Neuron (in vitro differentiated cells): ENCODE measurements around the gene SH3PXD2A.
"Not testable (repeated sequence)": the region's sequence is repeated elsewhere in the genome, so short reads cannot be mapped to it uniquely, and the experiment has no call there.

Experiments used
- H2AFZ ChIP-seq: one replicate; pipeline ENCODE4 v1.6.1; 2013; ENCODE audit warnings: low read depth, mild to moderate bottlenecking, inconsistent platforms, low read length, moderate library complexity
- H3K27me3 ChIP-seq: one replicate; pipeline ENCODE4 v1.6.1; 2013; ENCODE audit warnings: low read length; ENCODE audit not compliant: insufficient read depth
- H3K36me3 ChIP-seq: one replicate; pipeline ENCODE4 v1.6.1; 2013; ENCODE audit warnings: low read length; ENCODE audit not compliant: insufficient read depth
- H3K4me1 ChIP-seq: one replicate; pipeline ENCODE4 v1.6.1; 2013; ENCODE audit warnings: low read length; ENCODE audit not compliant: insufficient read depth
- H3K4me3 ChIP-seq: 2 replicates; pipeline ENCODE4 v1.5.1; 2013; ENCODE audit warnings: mild to moderate bottlenecking, low read length, moderate library complexity
- H3K9me3 ChIP-seq: one replicate; pipeline ENCODE4 v1.6.1; 2013; ENCODE audit warnings: low read length

The SH3PXD2A gene

DNA sequence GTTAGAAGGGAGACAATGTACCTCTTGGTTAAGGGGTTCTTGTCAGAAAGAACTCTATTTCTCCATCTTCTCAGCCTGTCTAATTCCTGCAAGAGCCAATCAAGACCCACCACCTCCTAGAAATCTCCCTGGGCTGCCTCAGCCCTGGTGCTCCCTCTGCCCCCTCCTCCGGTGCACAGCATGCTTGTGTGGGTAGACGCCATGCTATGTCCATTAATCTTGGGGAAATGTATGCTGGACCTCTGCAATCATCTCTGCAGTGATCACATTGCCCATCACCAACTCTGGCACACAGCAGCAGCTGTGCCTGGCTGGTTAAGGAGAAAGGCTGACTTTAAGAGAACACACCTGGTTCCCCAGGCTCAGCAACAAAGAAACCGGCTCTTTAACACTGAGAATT lies 37.3 kb downstream of the SH3PXD2A start:
- no peaks in the 10 kb centered on the region for H3K27me3 ChIP-seq
- no peaks in the 10 kb centered on the region for H3K36me3 ChIP-seq
- no peak overlapping the region for H2AFZ ChIP-seq
- H3K9me3 ChIP-seq = no peaks in the 10 kb centered on the region
- H3K4me1 ChIP-seq = no peaks in the 10 kb centered on the region
- H3K4me3 ChIP-seq = no peak overlapping the region

DNA sequence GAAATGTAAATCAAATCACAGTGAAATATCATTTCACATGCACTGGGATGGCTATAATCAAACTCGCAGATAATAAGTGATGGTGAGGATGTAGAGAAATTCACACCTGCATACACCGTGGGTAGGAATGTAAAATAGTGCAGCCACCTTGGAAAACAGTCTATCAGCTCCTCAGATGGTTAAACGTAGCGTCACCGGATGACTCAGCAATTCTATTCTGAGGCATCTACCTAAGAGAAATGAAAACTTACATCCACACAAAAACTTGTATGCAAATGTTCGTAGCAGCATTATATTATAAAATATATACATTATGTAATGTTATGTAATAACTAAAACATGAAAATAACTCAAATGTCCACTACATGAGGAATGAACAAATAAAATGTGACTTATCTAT lies 38.9 kb downstream of the SH3PXD2A start:
- Histone ChIP-seq H2AFZ (no peak overlapping the region), H3K4me3 (no peak overlapping the region), H3K27me3 (no peaks in the 10 kb centered on the region), H3K36me3 (no peaks in the 10 kb centered on the region), H3K9me3 (no peaks in the 10 kb centered on the region), H3K4me1 (peaks cover 11% of the 10 kb centered on the region)

DNA sequence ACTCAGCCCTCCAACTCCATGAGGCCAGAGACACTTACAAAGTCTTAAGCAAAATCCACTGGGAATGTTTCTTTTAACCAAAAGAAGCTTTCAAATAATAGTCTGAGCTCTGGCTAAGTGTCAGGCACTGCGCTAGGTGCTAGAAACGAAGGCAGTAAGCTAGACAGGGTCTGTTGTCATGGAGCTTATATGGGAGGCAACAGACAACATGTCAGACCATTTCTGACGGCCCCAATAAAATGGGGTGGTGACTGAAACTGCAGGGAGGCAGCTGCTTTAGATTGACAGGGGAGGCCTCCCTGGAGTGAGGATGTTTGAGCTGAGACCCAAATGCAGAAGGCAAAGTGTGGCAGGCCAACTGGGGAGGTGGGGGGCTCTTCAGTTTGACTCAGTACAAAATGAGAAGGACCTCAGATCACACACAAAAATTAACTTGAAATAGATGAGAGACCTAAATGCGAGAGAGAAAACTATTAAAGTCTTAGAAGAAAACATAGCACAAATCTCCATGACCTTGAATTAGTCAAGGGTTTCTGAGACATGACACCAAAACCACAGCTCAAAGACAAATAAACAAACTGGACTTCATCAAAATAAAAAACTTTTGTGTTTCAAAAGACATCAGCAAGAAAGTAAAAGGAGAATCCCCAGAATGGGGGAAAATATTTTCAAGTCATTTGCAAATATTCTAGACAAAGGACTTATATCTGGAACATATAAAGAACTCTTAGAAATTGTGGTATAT lies 40.6 kb downstream of the SH3PXD2A start:
- Histone ChIP-seq H3K4me3 (no peak overlapping the region), H3K9me3 (no peaks in the 10 kb centered on the region), H3K4me1 (peaks cover 21% of the 10 kb centered on the region), H2AFZ (no peak overlapping the region), H3K36me3 (no peaks in the 10 kb centered on the region), H3K27me3 (no peaks in the 10 kb centered on the region)

DNA sequence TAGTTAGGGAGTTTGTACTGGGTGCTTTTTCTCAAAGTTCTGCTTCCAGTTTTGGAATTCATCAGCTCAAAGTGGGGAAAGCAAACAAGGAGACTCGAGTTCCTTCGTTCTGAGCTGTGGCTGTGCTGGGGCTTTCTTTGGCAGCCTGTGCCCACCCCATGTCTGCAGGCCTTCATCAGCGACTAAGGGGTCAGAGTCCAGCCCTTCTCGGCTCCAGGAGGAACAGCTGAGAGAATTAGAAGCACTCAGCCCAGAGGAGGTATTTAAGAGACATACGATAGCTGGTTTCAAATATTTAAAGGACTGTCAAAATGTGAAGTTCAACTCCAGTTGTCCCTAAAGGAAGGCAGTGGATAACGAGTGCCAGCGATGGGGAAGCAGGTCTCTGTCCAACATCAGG lies 41.3 kb downstream of the SH3PXD2A start:
- Histone ChIP-seq H3K9me3 (no peaks in the 10 kb centered on the region), H3K27me3 (no peaks in the 10 kb centered on the region), H3K4me1 (peaks cover 21% of the 10 kb centered on the region), H3K36me3 (no peaks in the 10 kb centered on the region), H3K4me3 (no peak overlapping the region), H2AFZ (no peak overlapping the region)

DNA sequence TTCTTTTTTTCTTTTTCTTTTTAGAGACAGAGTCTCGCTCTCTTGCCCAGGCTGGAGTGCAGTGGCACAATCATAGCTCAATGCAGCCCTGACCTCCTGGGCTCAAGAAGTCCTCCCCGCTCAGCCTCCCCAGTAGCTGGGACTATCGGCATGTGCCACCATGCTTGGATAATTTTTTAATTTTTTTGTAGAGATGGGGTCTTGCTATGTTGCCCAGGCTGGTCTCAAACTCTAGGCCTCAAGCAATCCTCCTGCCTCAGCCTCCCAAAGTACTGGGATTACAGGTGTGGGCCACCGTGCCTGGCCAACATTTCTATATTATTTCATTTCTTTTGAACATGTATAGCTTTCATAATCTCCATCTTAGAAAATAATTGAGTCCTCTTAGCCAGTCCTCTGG lies 42.1 kb downstream of the SH3PXD2A start:
- H2AFZ ChIP-seq, H3K4me3 ChIP-seq, H3K27me3 ChIP-seq, H3K36me3 ChIP-seq, H3K9me3 ChIP-seq: not testable (repeated sequence)
- peaks cover 21% of the 10 kb centered on the region for H3K4me1 ChIP-seq

DNA sequence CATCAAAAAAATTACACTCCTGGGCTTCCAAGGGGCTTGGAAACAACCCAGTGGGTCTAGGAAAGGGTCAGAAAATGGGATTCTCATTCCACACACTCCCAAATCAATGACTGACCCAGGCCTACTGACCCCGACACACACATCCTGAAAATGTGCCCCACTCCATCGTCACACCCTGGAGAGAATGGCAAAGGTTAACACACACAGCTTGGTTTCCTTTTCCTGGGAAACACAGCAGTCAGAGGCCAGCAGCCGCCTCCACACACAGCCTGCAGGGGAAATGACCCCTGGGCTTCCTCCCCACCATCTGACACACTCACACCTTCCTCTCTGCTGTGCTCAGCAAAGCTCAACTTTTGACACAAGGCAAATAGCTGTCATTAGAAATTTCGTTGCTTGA lies 42.9 kb downstream of the SH3PXD2A start:
- Histone ChIP-seq H3K4me1 (peaks cover 21% of the 10 kb centered on the region), H3K4me3 (no peak overlapping the region), H2AFZ (no peak overlapping the region), H3K36me3 (no peaks in the 10 kb centered on the region), H3K27me3 (no peaks in the 10 kb centered on the region), H3K9me3 (no peaks in the 10 kb centered on the region)

DNA sequence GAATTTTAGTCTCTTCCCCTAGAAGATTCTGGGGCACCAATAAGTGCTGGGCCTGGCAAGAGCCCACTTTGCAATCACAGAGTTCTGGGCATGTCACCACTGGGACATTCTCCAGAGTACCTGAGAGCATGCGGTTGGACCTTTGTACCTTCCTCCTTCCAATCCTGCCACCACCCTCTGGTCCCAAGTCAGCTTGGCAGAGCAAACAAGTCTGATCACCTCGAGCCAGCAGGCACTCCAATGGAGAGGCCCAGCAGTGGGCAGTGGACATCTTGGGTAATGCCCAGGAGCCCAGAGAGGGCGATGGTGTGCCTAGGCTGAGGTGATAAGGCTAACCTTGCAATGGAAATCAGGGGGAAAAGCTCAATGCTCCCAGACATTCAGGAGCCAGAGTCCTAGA lies 43.4 kb downstream of the SH3PXD2A start:
- Histone ChIP-seq H3K9me3 (no peaks in the 10 kb centered on the region), H3K4me3 (no peak overlapping the region), H3K27me3 (no peaks in the 10 kb centered on the region), H2AFZ (no peak overlapping the region), H3K36me3 (no peaks in the 10 kb centered on the region), H3K4me1 (peaks cover 21% of the 10 kb centered on the region)

DNA sequence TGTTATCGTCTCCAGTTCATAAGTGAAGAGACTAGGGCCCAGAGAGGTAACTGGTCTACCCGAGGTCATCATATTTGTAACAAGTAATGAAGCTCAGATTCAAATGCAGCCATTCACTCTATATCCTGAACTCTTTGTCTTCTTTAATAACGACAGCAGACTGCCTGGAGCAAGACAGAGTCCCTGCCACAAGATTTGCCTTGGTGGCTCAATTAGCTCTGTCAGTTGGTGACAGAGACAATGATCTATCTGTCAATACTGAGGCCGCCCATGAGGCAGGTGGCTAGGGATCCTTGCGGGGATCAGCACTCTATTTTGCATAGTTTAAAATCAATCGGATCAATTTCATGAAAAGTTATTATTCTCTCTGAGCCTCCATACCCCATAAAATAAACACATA lies 43.9 kb downstream of the SH3PXD2A start:
- Histone ChIP-seq H3K27me3 (no peaks in the 10 kb centered on the region), H3K9me3 (no peaks in the 10 kb centered on the region), H3K4me1 (peaks cover 21% of the 10 kb centered on the region), H3K36me3 (no peaks in the 10 kb centered on the region), H2AFZ (no peak overlapping the region), H3K4me3 (no peak overlapping the region)

DNA sequence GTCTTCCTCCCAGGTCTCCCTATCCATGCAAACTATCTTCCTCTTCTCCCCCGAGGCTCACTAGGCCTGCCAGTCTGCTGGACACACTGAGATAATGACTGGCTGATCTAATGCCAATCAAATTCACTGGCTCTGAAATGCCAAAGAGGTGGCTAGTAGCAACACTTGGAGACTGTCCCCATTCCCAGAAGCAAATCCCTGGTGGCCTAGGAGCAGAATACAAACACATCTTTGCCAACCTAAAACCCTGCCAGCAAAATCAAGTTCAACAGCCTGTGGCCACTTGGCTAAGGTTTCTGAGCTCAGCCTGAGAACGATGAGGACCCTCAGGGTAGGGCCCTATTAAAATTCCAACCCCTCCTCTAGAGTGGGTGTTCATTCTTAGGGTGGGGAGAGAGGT lies 46.6 kb downstream of the SH3PXD2A start:
- peaks cover 21% of the 10 kb centered on the region for H3K4me1 ChIP-seq
- no peaks in the 10 kb centered on the region for H3K27me3 ChIP-seq
- no peaks in the 10 kb centered on the region for H3K36me3 ChIP-seq

DNA sequence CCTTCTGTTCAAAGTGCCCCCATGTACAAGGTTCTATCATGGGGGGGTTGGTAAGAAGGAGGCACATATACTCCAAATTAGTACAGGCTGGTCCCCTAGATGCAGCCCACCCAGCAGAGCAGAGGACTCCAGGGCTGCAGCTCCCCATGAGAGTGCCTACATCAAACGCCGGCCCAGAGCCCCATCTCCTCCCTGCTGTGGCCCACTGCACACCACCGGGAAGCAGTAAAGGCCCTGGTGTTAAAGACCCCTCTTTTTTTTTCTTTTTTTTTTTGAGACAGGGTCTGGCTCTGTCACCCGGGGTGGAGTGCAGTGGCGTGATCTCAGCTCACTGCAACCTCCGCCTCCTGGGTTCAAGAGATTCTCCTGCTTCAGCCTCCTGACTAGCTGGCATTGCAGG lies 47.4 kb downstream of the SH3PXD2A start:
- Histone ChIP-seq H3K4me3 (no peak overlapping the region), H3K9me3 (no peaks in the 10 kb centered on the region), H2AFZ (no peak overlapping the region), H3K4me1 (peaks cover 21% of the 10 kb centered on the region), H3K36me3 (no peaks in the 10 kb centered on the region), H3K27me3 (no peaks in the 10 kb centered on the region)

More for the DNA sequence above, 46.6 kb downstream of the SH3PXD2A start:
- Histone ChIP-seq H3K4me3 (no peak overlapping the region), H2AFZ (no peak overlapping the region), H3K9me3 (no peaks in the 10 kb centered on the region)

DNA sequence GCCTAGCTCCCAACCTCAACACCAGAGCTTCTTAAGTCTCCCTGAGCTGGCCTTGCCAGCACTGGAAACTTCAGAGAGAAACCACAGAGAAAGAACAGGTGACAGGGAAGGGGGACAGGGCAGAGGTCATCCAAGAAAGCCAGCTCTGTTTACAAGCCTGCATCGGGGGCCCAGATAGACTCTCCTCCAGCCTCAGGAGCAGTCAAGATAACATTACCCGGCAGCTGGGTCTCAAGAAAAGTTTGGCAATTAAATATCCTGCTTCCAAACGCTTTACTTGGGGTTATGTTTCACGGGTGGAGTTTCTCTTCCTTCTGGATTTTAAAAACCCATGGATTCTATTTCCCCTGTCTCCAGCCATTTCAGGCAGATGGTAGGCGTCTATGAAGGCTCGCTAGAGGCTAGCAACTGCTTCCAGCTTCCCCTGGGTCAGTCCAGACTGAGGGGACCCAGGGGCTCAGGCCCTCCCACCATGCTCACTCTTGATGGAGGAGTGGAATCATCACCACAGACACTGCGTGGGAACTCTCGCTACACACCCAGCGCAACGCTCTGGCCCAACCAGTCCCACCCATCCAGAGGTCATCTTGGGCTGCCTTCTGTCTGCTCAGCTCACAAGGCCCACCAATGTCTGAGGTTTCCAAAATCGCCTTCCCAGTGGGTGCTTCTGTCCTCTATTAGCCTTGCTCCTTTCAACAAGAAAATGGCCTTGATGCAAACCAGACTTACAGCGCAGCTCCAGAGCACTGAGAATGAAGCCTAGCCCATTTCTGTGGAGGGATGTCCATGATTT lies 48.8 kb downstream of the SH3PXD2A start:
- H2AFZ ChIP-seq = no peak overlapping the region
- H3K9me3 ChIP-seq = no peaks in the 10 kb centered on the region
- H3K36me3 ChIP-seq = no peaks in the 10 kb centered on the region
- no peaks in the 10 kb centered on the region for H3K27me3 ChIP-seq
- no peak overlapping the region for H3K4me3 ChIP-seq
- H3K4me1 ChIP-seq = peaks cover 11% of the 10 kb centered on the region

DNA sequence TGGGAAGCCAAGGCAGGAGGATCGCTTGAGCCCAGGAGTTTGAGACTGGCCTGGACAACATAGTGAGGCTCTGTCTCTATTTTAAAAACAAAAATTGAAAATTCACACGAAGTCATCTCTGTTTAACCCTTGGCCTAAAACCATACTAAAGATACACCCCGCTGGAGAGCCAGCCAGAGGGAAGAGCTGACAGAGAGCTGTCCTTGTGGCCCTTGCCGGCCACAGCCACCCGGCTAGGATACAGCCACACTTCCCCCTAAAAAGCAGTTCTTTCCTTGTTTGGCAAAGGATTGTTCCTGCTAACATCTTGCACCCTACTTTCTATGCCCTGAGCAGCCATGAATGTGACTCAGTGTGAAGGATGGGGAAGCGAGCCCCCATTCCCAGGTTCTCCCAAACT lies 49.6 kb downstream of the SH3PXD2A start:
- H3K4me3 ChIP-seq = no peak overlapping the region
- H3K36me3 ChIP-seq = no peaks in the 10 kb centered on the region
- H3K9me3 ChIP-seq = no peaks in the 10 kb centered on the region
- peaks cover 4% of the 10 kb centered on the region for H3K4me1 ChIP-seq
- H3K27me3 ChIP-seq = no peaks in the 10 kb centered on the region
- no peak overlapping the region for H2AFZ ChIP-seq

DNA sequence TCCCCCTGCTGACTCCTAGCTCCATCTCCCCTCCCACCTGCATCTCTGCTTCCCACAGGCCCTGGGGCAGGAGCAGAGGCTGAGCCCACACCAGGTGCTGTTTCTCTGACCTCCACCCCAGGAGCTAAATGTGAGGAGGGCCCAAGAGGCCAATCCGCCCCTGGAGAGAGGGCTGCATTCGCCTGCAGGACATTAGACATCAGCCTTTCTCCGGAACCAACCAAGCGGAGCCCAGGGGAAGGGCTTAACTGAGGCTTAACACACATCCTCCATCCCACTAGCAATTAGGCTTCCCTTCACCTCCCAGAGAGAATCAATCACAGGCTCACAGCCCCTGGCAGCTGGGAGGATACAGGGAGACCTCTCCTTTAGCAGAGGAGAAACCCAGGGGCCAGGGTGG lies 50.5 kb downstream of the SH3PXD2A start:
- Histone ChIP-seq H3K4me1 (no peaks in the 10 kb centered on the region), H3K27me3 (no peaks in the 10 kb centered on the region), H2AFZ (no peak overlapping the region), H3K4me3 (no peak overlapping the region), H3K9me3 (no peaks in the 10 kb centered on the region), H3K36me3 (no peaks in the 10 kb centered on the region)
